GM21526 (cell line): ENCODE measurements around the gene MIP.
"Not testable (repeated sequence)": the region's sequence is repeated elsewhere in the genome, so short reads cannot be mapped to it uniquely, and the experiment has no call there.

Experiments used
- ATAC-seq: cut with Tn5 transposase; IDR thresholded peaks from one replicate; pipeline ENCODE4 v1.9.1; 2021; ENCODE audit warnings: moderate library complexity; ENCODE audit not compliant: unreplicated experiment, low FRiP score

The MIP gene

DNA sequence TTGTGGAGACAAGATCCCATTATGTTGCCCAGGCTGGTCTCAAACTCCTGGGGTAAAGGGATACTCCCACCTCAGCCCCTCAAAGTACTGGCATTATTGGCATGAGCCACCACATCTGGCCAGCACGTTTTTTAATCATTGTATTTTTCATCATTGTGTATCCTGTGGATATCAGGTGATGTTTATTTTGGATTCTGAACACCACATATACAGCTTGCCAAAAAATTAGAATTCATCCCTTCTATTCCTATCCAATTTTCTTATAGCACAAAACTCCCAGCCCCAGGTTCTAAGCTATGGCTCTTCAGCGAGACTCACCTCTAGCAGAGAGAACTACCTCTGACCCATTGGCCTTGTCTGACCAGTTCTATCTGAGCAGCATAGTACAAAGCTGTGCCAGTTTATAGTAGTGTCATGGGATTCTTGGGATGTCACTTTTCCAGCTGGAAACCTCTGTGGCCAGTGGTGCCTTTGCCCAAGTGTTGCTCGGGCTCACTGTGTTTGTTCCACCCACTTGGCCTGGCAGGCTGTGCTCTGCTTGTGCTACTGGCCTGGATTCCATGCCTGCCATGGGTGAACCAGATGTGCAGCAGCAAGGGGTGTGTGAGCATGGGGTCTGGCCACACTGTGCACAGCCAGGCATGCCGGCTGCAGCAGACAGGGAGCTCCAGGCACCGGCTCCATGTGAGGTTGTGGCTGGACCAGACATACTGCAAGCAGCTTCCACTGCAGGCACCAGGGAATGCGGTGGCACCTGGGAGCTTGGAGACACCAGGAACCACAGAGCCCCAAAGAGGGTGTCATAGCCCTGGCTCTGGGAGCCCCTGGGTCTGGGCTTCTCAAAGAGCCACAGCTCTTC, 42.4 kb downstream of the MIP start:
- ATAC-seq: no peak

DNA sequence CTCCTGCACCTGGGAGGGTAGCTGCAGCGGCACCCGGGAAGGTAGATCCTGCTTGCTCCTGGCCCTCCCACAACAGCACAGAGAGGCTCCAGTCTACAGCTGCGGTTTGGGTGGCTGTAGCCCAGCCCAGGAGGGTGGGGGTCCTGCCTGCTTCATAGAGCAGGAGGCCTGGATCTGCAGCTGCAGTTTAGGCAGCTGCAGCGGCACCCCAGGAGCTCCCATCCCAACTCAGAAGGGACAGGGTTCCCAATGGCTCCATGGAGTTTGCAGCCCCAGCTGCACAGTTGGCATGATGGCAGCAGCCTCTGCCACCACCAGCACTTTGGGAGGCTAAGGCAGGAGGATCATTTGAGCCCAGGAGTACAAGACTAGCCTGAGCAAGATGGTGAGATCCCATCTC, 43.7 kb downstream of the MIP start:
- ATAC-seq: no peak

GRCh38 chr12:56408799-56409417, 45.5 kb downstream of the MIP start:
- ATAC-seq: no peak

DNA sequence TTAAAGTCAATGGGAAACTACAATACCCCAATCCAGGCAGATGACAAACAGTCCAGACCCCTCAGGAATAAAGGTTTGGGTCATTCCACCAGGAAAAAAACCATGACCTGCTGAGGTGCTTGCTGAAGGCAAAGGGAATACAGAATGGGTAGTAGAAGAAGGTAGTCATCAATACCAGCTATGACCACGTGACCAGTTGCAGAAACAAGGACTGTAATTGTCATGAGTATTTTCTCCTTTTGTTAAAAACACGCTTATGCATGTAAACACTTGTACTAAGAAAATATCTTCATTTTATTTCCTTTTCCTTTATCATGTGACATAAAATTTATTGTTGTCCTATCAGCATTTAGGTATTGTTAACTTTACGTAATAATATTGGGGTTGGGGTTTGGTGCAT, 50.2 kb downstream of the MIP start:
- ATAC-seq: not testable (repeated sequence)

GRCh38 chr12:56401612-56402011, 52.8 kb downstream of the MIP start:
- not testable (repeated sequence) for ATAC-seq

- ATAC-seq: not testable (repeated sequence)
These were observed 53.3 kb downstream of the MIP start for GRCh38 chr12:56401125-56401524.
